Activated T-cell treated with anti-CD3 and anti-CD28 coated beads, Interleukin-2, amount 50 U/mL, for 72 hours (primary cell): Measurements from ENCODE around the gene NINJ1. TPM values are rescaled to one million over a fixed set of nuclear protein-coding genes. Genes with fewer than 3 reads are reported as not detected.

Experiments used
- ATAC-seq, 2 donors: fragments of 150-1000 bp; cut with Tn5 transposase; replicated peaks in 1 of 2; 2 replicates each; pipeline ENCODE4 v1.10.0; 2021; ENCODE audit warnings: moderate library complexity in 2 of 2, mild to moderate bottlenecking in 1 of 2
- DNase-seq, 2 donors: peaks; one replicate each; pipeline ENCODE4 v3.0.0; 2021 to 2022; ENCODE audit warnings: mixed read lengths in 1 of 2
- H3K27ac Mint-ChIP-seq: one replicate; pipeline ENCODE4 v1.8.0; 2022; ENCODE audit warnings: mild to moderate bottlenecking, moderate library complexity, mixed read lengths
- H3K27me3 Mint-ChIP-seq: one replicate; pipeline ENCODE4 v1.8.0; 2022; ENCODE audit warnings: low read depth, mixed read lengths
- H3K36me3 Mint-ChIP-seq, 2 donors: one replicate each; pipeline ENCODE4 v1.8.0; 2022; ENCODE audit warnings: mixed read lengths in 2 of 2, mild to moderate bottlenecking in 1 of 2; ENCODE audit not compliant: insufficient read depth in 2 of 2
- H3K4me1 Mint-ChIP-seq: one replicate; pipeline ENCODE4 v1.8.0; 2022; ENCODE audit warnings: low read depth, mixed read lengths
- H3K4me3 Mint-ChIP-seq, 2 donors: one replicate each; pipeline ENCODE4 v1.8.0; 2022; ENCODE audit warnings: mild to moderate bottlenecking in 2 of 2, mixed read lengths in 2 of 2, moderate library complexity in 2 of 2
- H3K9me3 Mint-ChIP-seq, 2 donors: one replicate each; pipeline ENCODE4 v1.8.0; 2022; ENCODE audit warnings: mixed read lengths in 2 of 2
- total RNA-seq, 2 donors: library from RNA; stranded (reverse); gene quantifications; one replicate each; pipeline ENCODE4 v1.2.3, GENCODE V29; 2022

NINJ1 gene
- total RNA-seq, 2 donors from 2014 or later: 121 to 124 TPM

- H3K9me3 Mint-ChIP-seq: peaks cover 5 to 13% of the 10 kb centered on the region in 2 donors
- no peak overlapping the region for H3K4me3 Mint-ChIP-seq
- no peak overlapping the region for H3K27ac Mint-ChIP-seq
- ATAC-seq (no peak), DNase-seq (no peak)
- peaks cover 72% of the 10 kb centered on the region for H3K4me1 Mint-ChIP-seq
- no peaks in the 10 kb centered on the region for H3K27me3 Mint-ChIP-seq
- peaks cover 29 to 44% of the 10 kb centered on the region in 2 donors for H3K36me3 Mint-ChIP-seq
Observed at GRCh38 chr9:93087971-93088655, 45.9 kb downstream of the NINJ1 start.

- Mint-ChIP-seq H3K4me1 (peaks cover 72% of the 10 kb centered on the region), H3K27me3 (no peaks in the 10 kb centered on the region), H3K9me3 (peaks cover 5 to 13% of the 10 kb centered on the region in 2 donors), H3K27ac (no peak overlapping the region), H3K4me3 (no peak overlapping the region), H3K36me3 (peaks cover 30 to 50% of the 10 kb centered on the region in 2 donors)
- no peak for DNase-seq
- ATAC-seq: no peak
Observed at GRCh38 chr9:93086447-93087224, 47.4 kb downstream of the NINJ1 start.

DNA sequence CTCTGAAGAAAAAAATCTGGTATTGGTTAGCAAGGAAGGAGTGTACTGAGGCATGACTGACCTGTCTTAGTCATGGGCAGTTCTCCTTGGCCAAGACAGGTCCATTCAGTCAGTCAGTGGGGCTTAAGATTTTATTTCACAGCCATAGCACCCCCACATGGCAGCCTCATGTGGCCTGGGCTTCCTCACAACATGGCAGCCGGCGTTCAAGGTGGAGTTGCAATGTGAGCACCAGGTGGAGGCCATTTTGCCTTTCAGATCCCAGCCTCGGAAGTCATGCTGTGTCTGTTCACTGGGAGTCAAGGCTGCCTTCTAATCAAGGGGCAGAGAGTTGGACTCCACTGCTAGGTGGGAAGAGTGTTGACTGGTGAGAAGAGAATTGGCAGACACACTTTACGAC is 48.4 kb downstream of the NINJ1 start:
- Mint-ChIP-seq H3K27me3 (no peaks in the 10 kb centered on the region), H3K36me3 (peaks cover 24 to 50% of the 10 kb centered on the region in 2 donors)

DNA sequence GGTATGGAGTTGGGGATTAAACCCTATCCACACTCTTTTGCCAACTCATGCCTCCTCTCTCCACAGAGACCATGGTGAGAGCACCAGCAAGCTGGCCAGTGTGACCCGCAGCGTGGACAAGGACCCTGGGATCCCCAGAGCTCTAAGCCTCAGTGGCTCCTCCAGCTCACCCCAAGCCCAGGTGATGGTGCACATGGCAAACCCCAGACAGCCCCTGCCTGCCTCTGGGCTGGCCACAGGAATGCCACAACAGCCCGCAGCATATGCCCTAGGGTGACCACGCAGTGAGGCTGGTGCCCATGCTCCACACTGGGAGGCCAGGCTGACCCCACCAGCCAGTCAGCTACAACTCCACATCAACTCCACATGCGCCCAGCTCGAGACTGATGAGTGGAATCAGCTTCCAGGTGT is 49.6 kb downstream of the NINJ1 start:
- H3K4me3 Mint-ChIP-seq: no peak overlapping the region
- peaks cover 56% of the 10 kb centered on the region for H3K4me1 Mint-ChIP-seq
- no peak overlapping the region for H3K27ac Mint-ChIP-seq
- H3K36me3 Mint-ChIP-seq: peaks cover 22 to 44% of the 10 kb centered on the region in 2 donors
- DNase-seq: no peak
- peaks cover 0 to 5% of the 10 kb centered on the region in 2 donors for H3K9me3 Mint-ChIP-seq
- H3K27me3 Mint-ChIP-seq: no peaks in the 10 kb centered on the region
- no peak for ATAC-seq

More for the DNA sequence above, 48.4 kb downstream of the NINJ1 start:
- no peak for ATAC-seq
- Mint-ChIP-seq H3K4me1 (peaks cover 64% of the 10 kb centered on the region), H3K9me3 (peaks cover 0 to 8% of the 10 kb centered on the region in 2 donors), H3K4me3 (no peak overlapping the region), H3K27ac (no peak overlapping the region)
- no peak for DNase-seq

GRCh38 chr9:93083592-93084470 is 50.2 kb downstream of the NINJ1 start:
- ATAC-seq: peak; percentile 73 to 83
- Mint-ChIP-seq H3K36me3 (peaks cover 19 to 41% of the 10 kb centered on the region in 2 donors), H3K4me3 (peak overlapping the region; percentile 71 to 78), H3K9me3 (peaks cover 0 to 5% of the 10 kb centered on the region in 2 donors), H3K4me1 (peaks cover 49% of the 10 kb centered on the region), H3K27ac (peak overlapping the region; percentile 90), H3K27me3 (no peaks in the 10 kb centered on the region)
- DNase-seq: peak; percentile 38 to 54

- peaks cover 0 to 5% of the 10 kb centered on the region in 2 donors for H3K9me3 Mint-ChIP-seq
- H3K36me3 Mint-ChIP-seq: peaks cover 19 to 39% of the 10 kb centered on the region in 2 donors
- ATAC-seq: peak; percentile 48 to 61
- no peaks in the 10 kb centered on the region for H3K27me3 Mint-ChIP-seq
- peaks cover 42% of the 10 kb centered on the region for H3K4me1 Mint-ChIP-seq
- H3K4me3 Mint-ChIP-seq: peak overlapping the region; percentile 43 to 71
- peak overlapping the region; percentile 90 for H3K27ac Mint-ChIP-seq
- DNase-seq: no peak
Observed at GRCh38 chr9:93082841-93083411, 51.1 kb downstream of the NINJ1 start.

- DNase-seq: no peak
- ATAC-seq: no peak
- peak overlapping the region; percentile 24 for H3K27ac Mint-ChIP-seq
- no peaks in the 10 kb centered on the region for H3K27me3 Mint-ChIP-seq
- peaks cover 19 to 42% of the 10 kb centered on the region in 2 donors for H3K36me3 Mint-ChIP-seq
- H3K4me1 Mint-ChIP-seq: peaks cover 44% of the 10 kb centered on the region
- no peak overlapping the region for H3K4me3 Mint-ChIP-seq
- peaks cover 0 to 5% of the 10 kb centered on the region in 2 donors for H3K9me3 Mint-ChIP-seq
Observed at GRCh38 chr9:93081931-93082330, 52.1 kb downstream of the NINJ1 start.

DNA sequence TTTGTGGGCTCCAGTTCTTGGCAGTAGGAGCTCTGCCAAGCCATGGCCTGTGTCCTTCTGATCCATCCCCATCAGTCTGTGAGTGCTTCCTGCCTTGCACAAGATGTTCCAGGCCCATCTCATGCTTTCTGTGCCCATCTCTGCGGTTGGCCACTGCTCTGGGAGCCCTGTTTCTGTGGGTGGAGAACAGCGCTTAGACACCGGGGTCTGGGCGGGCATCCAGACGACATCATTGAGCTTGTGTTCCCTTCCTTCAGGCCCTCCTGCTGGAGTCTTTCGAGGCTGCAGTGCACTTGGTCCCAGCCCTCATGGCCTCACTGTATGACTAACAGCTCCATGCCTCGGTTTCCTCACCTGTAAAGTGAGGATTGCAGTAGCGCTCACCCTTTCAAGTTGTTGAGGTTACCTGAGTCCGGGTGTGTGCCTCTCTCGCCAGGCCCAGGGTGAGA is 52.9 kb downstream of the NINJ1 start:
- DNase-seq: no peak
- H3K27ac Mint-ChIP-seq: peak overlapping the region; percentile 55

DNA sequence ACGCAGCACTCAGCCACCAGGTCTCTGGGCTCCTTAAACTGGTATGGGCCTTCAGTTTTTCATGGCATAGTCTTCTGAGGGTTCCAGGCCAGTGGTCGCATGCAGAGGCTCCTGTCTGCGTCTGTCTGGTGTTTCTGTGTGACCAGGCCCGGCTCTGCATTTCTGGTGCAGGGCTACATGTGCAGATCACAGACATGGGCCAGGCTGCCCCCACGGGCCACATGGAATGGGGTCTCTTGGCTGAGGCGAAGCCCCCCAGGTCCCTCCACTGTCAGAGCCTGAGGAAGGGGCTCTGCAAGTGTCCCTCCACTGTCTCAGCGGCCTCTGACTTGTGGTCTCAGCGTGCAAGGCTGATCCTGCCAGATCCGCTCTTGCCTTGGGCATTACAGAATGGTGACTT is 53.6 kb downstream of the NINJ1 start:
- no peak overlapping the region for H3K4me3 Mint-ChIP-seq
- no peaks in the 10 kb centered on the region for H3K27me3 Mint-ChIP-seq
- H3K27ac Mint-ChIP-seq: no peak overlapping the region
- no peak for ATAC-seq
- H3K4me1 Mint-ChIP-seq: peaks cover 45% of the 10 kb centered on the region
- DNase-seq: no peak
- H3K9me3 Mint-ChIP-seq: peaks cover 0 to 3% of the 10 kb centered on the region in 2 donors
- H3K36me3 Mint-ChIP-seq: peaks cover 13 to 36% of the 10 kb centered on the region in 2 donors

More for the DNA sequence above, 52.9 kb downstream of the NINJ1 start:
- Mint-ChIP-seq H3K4me1 (peaks cover 51% of the 10 kb centered on the region), H3K9me3 (peaks cover 0 to 5% of the 10 kb centered on the region in 2 donors), H3K4me3 (no peak overlapping the region), H3K27me3 (no peaks in the 10 kb centered on the region), H3K36me3 (peaks cover 15 to 41% of the 10 kb centered on the region in 2 donors)
- no peak for ATAC-seq

DNA sequence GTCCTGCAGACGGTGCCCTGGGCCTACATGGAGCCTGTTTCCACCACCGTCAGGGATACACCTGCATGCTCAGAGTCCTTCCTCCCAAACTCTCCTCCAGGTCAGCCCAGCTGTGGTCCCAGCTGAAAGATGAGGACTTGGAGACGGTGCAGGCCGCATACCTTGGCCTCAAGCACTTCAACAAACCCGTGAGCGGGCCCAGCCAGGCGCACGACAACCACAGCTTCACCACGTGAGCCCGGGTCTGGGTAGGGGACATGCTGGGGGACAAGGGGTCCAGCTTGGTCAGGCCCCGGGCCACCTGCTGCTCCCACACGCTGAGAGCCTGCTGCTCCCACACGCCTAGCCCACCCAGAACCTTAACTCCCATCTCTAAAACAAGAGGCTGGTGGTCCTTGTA is 54.7 kb downstream of the NINJ1 start:
- peaks cover 0 to 2% of the 10 kb centered on the region in 2 donors for H3K9me3 Mint-ChIP-seq
- no peak for DNase-seq
- H3K4me1 Mint-ChIP-seq: peaks cover 53% of the 10 kb centered on the region
- ATAC-seq: no peak
- H3K27me3 Mint-ChIP-seq: no peaks in the 10 kb centered on the region
- H3K36me3 Mint-ChIP-seq: peaks cover 13 to 30% of the 10 kb centered on the region in 2 donors
- H3K27ac Mint-ChIP-seq: no peak overlapping the region
- no peak overlapping the region for H3K4me3 Mint-ChIP-seq

GRCh38 chr9:93077811-93078210 is 56.2 kb downstream of the NINJ1 start:
- ATAC-seq: no peak
- DNase-seq: no peak
- peaks cover 53% of the 10 kb centered on the region for H3K4me1 Mint-ChIP-seq

GRCh38 chr9:93077367-93077766 is 56.7 kb downstream of the NINJ1 start:
- peaks cover 53% of the 10 kb centered on the region for H3K4me1 Mint-ChIP-seq

More at GRCh38 chr9:93077811-93078210, 56.2 kb downstream of the NINJ1 start:
- Mint-ChIP-seq H3K36me3 (peaks cover 8 to 27% of the 10 kb centered on the region in 2 donors), H3K9me3 (no peaks in the 10 kb centered on the region), H3K27me3 (no peaks in the 10 kb centered on the region), H3K27ac (no peak overlapping the region), H3K4me3 (no peak overlapping the region)

More at GRCh38 chr9:93077367-93077766, 56.7 kb downstream of the NINJ1 start:
- Mint-ChIP-seq H3K36me3 (peaks cover 6 to 25% of the 10 kb centered on the region in 2 donors), H3K27ac (peak overlapping the region; percentile 5), H3K9me3 (no peaks in the 10 kb centered on the region), H3K27me3 (no peaks in the 10 kb centered on the region), H3K4me3 (no peak overlapping the region)
- ATAC-seq: no peak
- no peak for DNase-seq
